ENCODE results near the gene MEIS1. TPM values are rescaled to one million over a fixed set of nuclear protein-coding genes. Genes with fewer than 3 reads are reported as not detected.

The MEIS1 gene
- total and polyA plus RNA-seq, 2 of the 8 experiments (the other 6 are each of a cell fraction or from before 2014, with no cell fraction given) = 0.17 to 1.2 TPM

GRCh38 chr2:66604326-66604725 lies 169.4 kb downstream of the MEIS1 start (continued):
- no peak for TF ChIP-seq ATF3 (IDR thresholded peaks at IDR 0.05; ENCODE audit: insufficient read depth, low read depth, low read length)
- no peak for TF ChIP-seq RXRA (IDR thresholded peaks at IDR 0.05; ENCODE audit: insufficient read depth, low read depth, low read length)
- TF ChIP-seq GTF2F1 (IDR thresholded peaks at IDR 0.05; ENCODE audit: borderline replicate concordance, low read depth, low read length) = no peak

Measured in H1 (cell line).